MCF 10A (cell line): ENCODE results near the gene ABCA1. TPM values are rescaled to one million over a fixed set of nuclear protein-coding genes. Genes with fewer than 3 reads are reported as not detected.
"Not testable (repeated sequence)": the region's sequence is repeated elsewhere in the genome, so short reads cannot be mapped to it uniquely, and the experiment has no call there.

Experiments used
- BruUV-seq: library from RNA; stranded (reverse); fragments of 400-500 nt; replicated peaks from 2 replicates; lab custom pipeline; 2021; lab: Mats Ljungman, UMichigan
- CTCF ChIA-PET: fragments of 300-600 bp; sonication (Branson Sonifier 250); formaldehyde crosslinking; extraction: SDS; loops from one replicate; lab custom pipeline; 2021; ENCODE audit warnings: antibody characterized with exemption, inconsistent platforms; lab: Yijun Ruan, JAX
- POLR2A ChIA-PET: fragments of 300-600, 350-650 bp; sonication (Branson Sonifier 250); formaldehyde crosslinking; extraction: SDS; loops from one replicate; lab custom pipeline; 2020; ENCODE audit warnings: antibody characterized with exemption, inconsistent platforms; lab: Yijun Ruan, JAX
- DNase-seq: peaks from one replicate; pipeline ENCODE4 v3.0.0-alpha.2; 2018; ENCODE audit not compliant: unreplicated experiment
- H3K27ac Mint-ChIP-seq: one replicate; pipeline ENCODE4 v1.8.0; 2022; ENCODE audit warnings: mild to moderate bottlenecking, low read depth, mixed read lengths; ENCODE audit not compliant: unreplicated experiment
- H3K27me3 Mint-ChIP-seq: one replicate; pipeline ENCODE4 v1.8.0; 2022; ENCODE audit warnings: mixed read lengths; ENCODE audit not compliant: insufficient read depth, unreplicated experiment
- H3K36me3 Mint-ChIP-seq: one replicate; pipeline ENCODE4 v1.8.0; 2022; ENCODE audit warnings: mild to moderate bottlenecking, moderate library complexity, mixed read lengths; ENCODE audit not compliant: insufficient read depth, unreplicated experiment
- H3K4me1 Mint-ChIP-seq: one replicate; pipeline ENCODE4 v1.8.0; 2022; ENCODE audit warnings: mixed read lengths; ENCODE audit not compliant: insufficient read depth, unreplicated experiment
- H3K4me3 Mint-ChIP-seq: one replicate; pipeline ENCODE4 v1.8.0; 2022; ENCODE audit warnings: mild to moderate bottlenecking, moderate library complexity, mixed read lengths; ENCODE audit not compliant: unreplicated experiment
- H3K9me3 Mint-ChIP-seq: one replicate; pipeline ENCODE4 v1.8.0; 2022; ENCODE audit warnings: mixed read lengths; ENCODE audit not compliant: unreplicated experiment
- CTCF ChIP-seq: fragments of 200-600 bp; IDR thresholded peaks from one replicate; pipeline ENCODE4 v1.8.0; 2022; ENCODE audit warnings: antibody characterized with exemption, mild to moderate bottlenecking; ENCODE audit not compliant: unreplicated experiment
- intact Hi-C: fragments of 100-400 bp; cut with micrococcal nuclease; formaldehyde crosslinking; loops from 2 replicates; pipeline ENCODE4 v1.14.1; 2022
- total RNA-seq: library from RNA; stranded (reverse); gene quantifications from 2 replicates; pipeline ENCODE4 v1.2.3, GENCODE V29; 2022

Gene ABCA1
- total RNA-seq, 1 experiment from 2014 or later: 0.28 TPM

- ChIA-PET POLR2A (interaction anchor here (0.6 kb wide), 1 partner anchor 110 kb away, joined by 3 read pairs; no protein-coding TSS in a partner anchor), CTCF (interaction anchor here (0.6 to 8.7 kb wide), 6 partner anchors 59 to 555 kb away, joined by 3 to 124 read pairs (median 4); no protein-coding TSS in a partner anchor)
- Mint-ChIP-seq H3K27ac (no peak overlapping the region), H3K27me3 (no peaks in the 10 kb centered on the region), H3K4me3 (no peak overlapping the region), H3K4me1 (peaks cover 14% of the 10 kb centered on the region), H3K9me3 (no peaks in the 10 kb centered on the region), H3K36me3 (no peaks in the 10 kb centered on the region)
- DNase-seq: no peak
- intact Hi-C loops: no loop called here
- no TSS peak for BruUV-seq
- TF ChIP-seq CTCF: no peak
Observed at GRCh38 chr9:104858271-104858670, 69.7 kb downstream of the ABCA1 start.

GRCh38 chr9:104856413-104856941, 71.5 kb downstream of the ABCA1 start:
- no peak for TF ChIP-seq CTCF
- ChIA-PET CTCF (interaction anchor here (0.6 to 1.1 kb wide), 3 partner anchors 33 to 705 kb away, joined by 3 to 7 read pairs (median 3); no protein-coding TSS in a partner anchor), POLR2A (interaction anchor here (0.6 kb wide), 1 partner anchor 214 kb away, joined by 3 read pairs; no protein-coding TSS in a partner anchor)
- peaks cover 15% of the 10 kb centered on the region for H3K4me1 Mint-ChIP-seq
- no peak overlapping the region for H3K27ac Mint-ChIP-seq
- H3K4me3 Mint-ChIP-seq: no peak overlapping the region
- BruUV-seq: no TSS peak
- DNase-seq: no peak
- intact Hi-C loops: no loop called here
- no peaks in the 10 kb centered on the region for H3K27me3 Mint-ChIP-seq
- no peaks in the 10 kb centered on the region for H3K9me3 Mint-ChIP-seq
- no peaks in the 10 kb centered on the region for H3K36me3 Mint-ChIP-seq

- CTCF ChIA-PET: interaction anchor here (0.7 kb wide), 1 partner anchor 808 kb away, joined by 3 read pairs; no protein-coding TSS in a partner anchor
- POLR2A ChIA-PET: no interaction called here
- no peak overlapping the region for H3K27ac Mint-ChIP-seq
Observed at GRCh38 chr9:104855807-104856206, 72.1 kb downstream of the ABCA1 start.

GRCh38 chr9:104855258-104855657, 72.7 kb downstream of the ABCA1 start:
- POLR2A ChIA-PET: interaction anchor here (1.2 kb wide), 1 partner anchor 11 kb away, joined by 4 read pairs; no protein-coding TSS in a partner anchor
- H3K36me3 Mint-ChIP-seq, H3K9me3 Mint-ChIP-seq, BruUV-seq, H3K27me3 Mint-ChIP-seq, DNase-seq, intact Hi-C loops, H3K4me3 Mint-ChIP-seq: not testable (repeated sequence)
- CTCF ChIA-PET: interaction anchor here (0.7 kb wide), 1 partner anchor 807 kb away, joined by 3 read pairs; no protein-coding TSS in a partner anchor
- H3K4me1 Mint-ChIP-seq: peaks cover 27% of the 10 kb centered on the region
- peak overlapping the region; percentile 11 for H3K27ac Mint-ChIP-seq

More at GRCh38 chr9:104855807-104856206, 72.1 kb downstream of the ABCA1 start:
- Mint-ChIP-seq H3K9me3 (no peaks in the 10 kb centered on the region), H3K4me1 (peaks cover 21% of the 10 kb centered on the region), H3K27me3 (no peaks in the 10 kb centered on the region), H3K4me3 (no peak overlapping the region), H3K36me3 (no peaks in the 10 kb centered on the region)
- DNase-seq: no peak
- intact Hi-C loops: no loop called here
- BruUV-seq: no TSS peak
- no peak for TF ChIP-seq CTCF
